K562 (cell line): Measurements from ENCODE around the gene SCGB1C2.

Experiments used
- ATF1 ChIP-seq, 2 experiments: fragments of 450-650 bp in 1 of 2; IDR thresholded peaks; 2 replicates each; pipeline ENCODE4 v1.6.1; 2016; ENCODE audit warnings: missing compliant biosample characterization in 1 of 2, missing genetic modification characterization in 1 of 2
- DNMT1 ChIP-seq: fragments of 450-650 bp; IDR thresholded peaks from 2 replicates; pipeline ENCODE4 v1.6.1; 2016; ENCODE audit warnings: antibody characterized with exemption, mild to moderate bottlenecking
- GABPB1 ChIP-seq: sonication (generic); formaldehyde crosslinking; IDR thresholded peaks from 2 replicates; pipeline ENCODE4 v1.8.0; 2022; ENCODE audit warnings: mild to moderate bottlenecking, missing genetic modification reagents
- JUN ChIP-seq, 2 experiments: sonication (generic) in 1 of 2; formaldehyde crosslinking in 1 of 2; IDR thresholded peaks; 2 replicates each; pipeline versions ENCODE4 v1.6.1 to v1.8.0; 2012 to 2022; ENCODE audit warnings: borderline replicate concordance in 2 of 2, mild to moderate bottlenecking in 2 of 2, improper control_type of control experiment in 1 of 2, low read depth in 1 of 2, low read length in 1 of 2, missing genetic modification reagents in 1 of 2
- KDM4B ChIP-seq, 2 experiments: fragments of 450-650 bp in 1 of 2; sonication (generic) in 1 of 2; IDR thresholded peaks; 2 replicates each; pipeline ENCODE4 v1.6.1; 2016 to 2017; ENCODE audit warnings: borderline replicate concordance in 2 of 2, antibody characterized with exemption in 1 of 2, low read depth in 1 of 2, mild to moderate bottlenecking in 1 of 2
- NR2C1 ChIP-seq, 2 experiments: fragments of 450-650 bp; IDR thresholded peaks; 2 replicates each; pipeline ENCODE4 v1.6.1; 2017; ENCODE audit warnings: mild to moderate bottlenecking in 2 of 2, antibody characterized with exemption in 1 of 2, inconsistent platforms in 1 of 2, missing compliant biosample characterization in 1 of 2, missing genetic modification characterization in 1 of 2
- PHF8 ChIP-seq: fragments of 200-600 bp; sonication (generic); IDR thresholded peaks from 2 replicates; pipeline ENCODE4 v1.6.1; 2012; ENCODE audit warnings: mixed run types, mild to moderate bottlenecking, inconsistent platforms, low read length, moderate library complexity, borderline replicate concordance
- POLR2A ChIP-seq: fragments of 450-650 bp; conservative IDR thresholded peaks from 2 replicates; pipeline ENCODE4 v1.6.1; 2016
- SP2 ChIP-seq: IDR thresholded peaks from 2 replicates; pipeline ENCODE4 v1.6.1; 2011; ENCODE audit warnings: mild to moderate bottlenecking, low read depth, low read length, moderate library complexity; ENCODE audit not compliant: poor library complexity, severe bottlenecking; ENCODE audit errors: extremely low read depth
- TBP ChIP-seq: optimal IDR thresholded peaks from 2 replicates; pipeline ENCODE3; 2011; ENCODE audit warnings: low read depth, low read length, improper control_type of control experiment
- TEAD2 ChIP-seq: fragments of 450-650 bp; IDR thresholded peaks from 2 replicates; pipeline ENCODE4 v1.6.1; 2016; ENCODE audit warnings: missing genetic modification characterization, control low read depth, missing compliant biosample characterization
- ZC3H4 ChIP-seq: sonication (generic); formaldehyde crosslinking; IDR thresholded peaks from 2 replicates; pipeline ENCODE4 v1.9.0; 2021; ENCODE audit warnings: missing genetic modification reagents, borderline replicate concordance
- ZNF175 ChIP-seq: fragments of 200-800 bp; sonication (Bioruptor generic); IDR thresholded peaks from 2 replicates; pipeline ENCODE4 v1.6.1; 2016; ENCODE audit warnings: low read depth, mild to moderate bottlenecking, missing genetic modification characterization, missing compliant biosample characterization
- TF ChIP-seq, protein P1 (sequence below), 2 experiments: fragments of 150-350 bp in 1 of 2; IDR thresholded peaks; 2 replicates each; pipeline ENCODE4 v1.6.1; 2012 to 2016; ENCODE audit warnings: low read depth in 2 of 2, low read length in 2 of 2, mild to moderate bottlenecking in 1 of 2, moderate library complexity in 1 of 2

DNA sequence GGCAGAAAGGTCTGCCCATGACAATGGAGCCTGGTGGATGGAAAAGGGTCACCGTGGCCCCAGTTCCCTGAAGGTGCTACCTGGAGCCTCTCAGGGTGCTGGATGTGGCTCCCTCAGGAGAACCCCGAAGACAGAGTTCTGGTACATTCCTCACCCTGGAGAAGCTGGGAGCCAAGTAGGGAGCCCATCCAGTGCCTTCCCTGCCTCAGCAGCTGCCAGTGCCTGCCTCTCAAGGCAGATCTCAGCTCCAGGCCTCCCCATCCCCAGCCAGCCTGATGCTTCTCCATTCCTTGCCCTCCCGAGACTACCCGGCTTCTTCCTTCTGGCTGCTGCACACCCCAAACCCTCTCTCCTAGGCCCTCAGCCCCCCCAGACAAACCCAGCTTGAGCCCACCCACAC lies 20.5 kb downstream of the SCGB1C2 start:
- TF ChIP-seq DNMT1 = no peak
- TF ChIP-seq POLR2A = no peak
- TF ChIP-seq NR2C1 (IDR thresholded peaks at IDR 0.05) = no peak
- TF ChIP-seq NR2C1 (tag; IDR thresholded peaks at IDR 0.05) = no peak
- TF ChIP-seq TEAD2 (tag) = no peak
- TF ChIP-seq JUN (IDR thresholded peaks at IDR 0.05; ENCODE audit: borderline replicate concordance, low read depth, low read length) = no peak
- no peak for TF ChIP-seq JUN (CRISPR knock-in tag; IDR thresholded peaks at IDR 0.05; ENCODE audit: borderline replicate concordance)
- TF ChIP-seq ZC3H4 (CRISPR knock-in tag) = no peak
- TF ChIP-seq, protein P1, sequence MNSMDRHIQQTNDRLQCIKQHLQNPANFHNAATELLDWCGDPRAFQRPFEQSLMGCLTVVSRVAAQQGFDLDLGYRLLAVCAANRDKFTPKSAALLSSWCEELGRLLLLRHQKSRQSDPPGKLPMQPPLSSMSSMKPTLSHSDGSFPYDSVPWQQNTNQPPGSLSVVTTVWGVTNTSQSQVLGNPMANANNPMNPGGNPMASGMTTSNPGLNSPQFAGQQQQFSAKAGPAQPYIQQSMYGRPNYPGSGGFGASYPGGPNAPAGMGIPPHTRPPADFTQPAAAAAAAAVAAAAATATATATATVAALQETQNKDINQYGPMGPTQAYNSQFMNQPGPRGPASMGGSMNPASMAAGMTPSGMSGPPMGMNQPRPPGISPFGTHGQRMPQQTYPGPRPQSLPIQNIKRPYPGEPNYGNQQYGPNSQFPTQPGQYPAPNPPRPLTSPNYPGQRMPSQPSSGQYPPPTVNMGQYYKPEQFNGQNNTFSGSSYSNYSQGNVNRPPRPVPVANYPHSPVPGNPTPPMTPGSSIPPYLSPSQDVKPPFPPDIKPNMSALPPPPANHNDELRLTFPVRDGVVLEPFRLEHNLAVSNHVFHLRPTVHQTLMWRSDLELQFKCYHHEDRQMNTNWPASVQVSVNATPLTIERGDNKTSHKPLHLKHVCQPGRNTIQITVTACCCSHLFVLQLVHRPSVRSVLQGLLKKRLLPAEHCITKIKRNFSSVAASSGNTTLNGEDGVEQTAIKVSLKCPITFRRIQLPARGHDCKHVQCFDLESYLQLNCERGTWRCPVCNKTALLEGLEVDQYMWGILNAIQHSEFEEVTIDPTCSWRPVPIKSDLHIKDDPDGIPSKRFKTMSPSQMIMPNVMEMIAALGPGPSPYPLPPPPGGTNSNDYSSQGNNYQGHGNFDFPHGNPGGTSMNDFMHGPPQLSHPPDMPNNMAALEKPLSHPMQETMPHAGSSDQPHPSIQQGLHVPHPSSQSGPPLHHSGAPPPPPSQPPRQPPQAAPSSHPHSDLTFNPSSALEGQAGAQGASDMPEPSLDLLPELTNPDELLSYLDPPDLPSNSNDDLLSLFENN (IDR thresholded peaks at IDR 0.05; ENCODE audit: low read depth in 2 of 2, low read length in 2 of 2) = no peak
- TF ChIP-seq ZNF175 = no peak
- no peak for TF ChIP-seq GABPB1 (CRISPR knock-in tag)
- no peak for TF ChIP-seq PHF8
- no peak for TF ChIP-seq ATF1 (CRISPR knock-in tag; IDR thresholded peaks at IDR 0.05)
- no peak for TF ChIP-seq ATF1 (tag; IDR thresholded peaks at IDR 0.05)
- TF ChIP-seq KDM4B (IDR thresholded peaks at IDR 0.05; ENCODE audit: borderline replicate concordance in 2 of 2, low read depth in 1 of 2) = no peak
- TF ChIP-seq SP2 = no peak
- no peak for TF ChIP-seq TBP
